Ovary (tissue), 9 donors: ENCODE measurements around the gene CEMP1. TPM values are rescaled to one million over a fixed set of nuclear protein-coding genes. Genes with fewer than 3 reads are reported as not detected.

Experiments used
- DNase-seq, 5 donors: peaks; one replicate each; pipeline ENCODE4 v3.0.0-alpha.2; 2019 to 2020
- H3K27ac ChIP-seq, 2 donors: fragments of 200-600 bp; one replicate each; pipeline versions ENCODE4 v1.5.1 to v1.8.0; 2019 to 2022
- H3K27me3 ChIP-seq: fragments of 200-600 bp; one replicate; pipeline ENCODE4 v1.8.0; 2022
- H3K36me3 ChIP-seq: fragments of 200-600 bp; sonication (generic); one replicate; pipeline ENCODE4 v1.5.1; 2019
- H3K4me1 ChIP-seq: one replicate; pipeline ENCODE4 v1.8.1; 2013; ENCODE audit warnings: mild to moderate bottlenecking, moderate library complexity; ENCODE audit not compliant: insufficient read depth
- H3K4me3 ChIP-seq: fragments of 200-600 bp; sonication (generic); one replicate; pipeline ENCODE4 v1.5.1; 2017
- H3K9me3 ChIP-seq, 2 donors: fragments of 200-600 bp in 1 of 2; sonication (generic) in 1 of 2; one replicate each; pipeline versions ENCODE4 v1.5.1 to v1.8.1; 2013 to 2019; ENCODE audit warnings: mild to moderate bottlenecking in 1 of 2, moderate library complexity in 1 of 2
- CTCF ChIP-seq, 3 donors: fragments of 450-650 bp in 2 of 3; fragments of 200-600 bp in 1 of 3; IDR thresholded peaks; one replicate each; pipeline versions ENCODE4 v1.5.1 to v1.8.0; 2016 to 2022; ENCODE audit warnings: antibody characterized with exemption in 3 of 3, mild to moderate bottlenecking in 1 of 3
- EP300 ChIP-seq: sonication (generic); formaldehyde crosslinking; IDR thresholded peaks from one replicate; pipeline ENCODE4 v1.6.1; 2017; ENCODE audit warnings: antibody characterized with exemption
- POLR2A ChIP-seq: fragments of 450-650 bp; IDR thresholded peaks from one replicate; pipeline ENCODE4 v1.6.1; 2017; ENCODE audit warnings: antibody characterized with exemption, mild to moderate bottlenecking, moderate library complexity
- WGBS, 3 donors: extraction: QIAGEN DNeasy Blood & Tissue Kit in 1 of 3; methylation state at CpG; one replicate each; pipeline versions ENCODE4 v1.1.5 to v1.1.7; 2013 to 2017; 5-methylcytosine and 5-hydroxymethylcytosine counted together
- intact Hi-C, 4 donors: fragments of 100-400 bp; cut with DNase I; formaldehyde crosslinking; loops; one replicate each; pipeline versions ENCODE4 v1.11.0 to v1.15.1; 2022 to 2023
- polyA plus RNA-seq, 2 donors: library from polyadenylated mRNA; stranded (reverse); fragments of 200-250 nt in 1 of 2; fragments of 350-450 nt in 1 of 2; fragmentation: Illumina TruSeq in 1 of 2; extraction: RNeasy Lipid Tissue Mini Kit (QIAGEN cat#74804) in 1 of 2; gene quantifications; one replicate each; pipeline ENCODE4 v1.2.3, GENCODE V29; 2013 to 2014
- total RNA-seq, 7 donors: library from RNA; depleted of rRNA in 2 of 7; stranded (reverse); fragments of >200 nt in 2 of 7; fragmentation: NEBNext Ultra II Directional in 3 of 7; extraction: Animal tissue kit (Norgen Biotek cat#: 25700) in 3 of 7; gene quantifications; one replicate each; pipeline versions ENCODE4 v1.1.0 to v1.2.4, GENCODE V29; 2016 to 2023
- donor health status: DM: no; HTN: no; CAD: no; lungs with moderate emphysema.
- donor health status: DM: no; HTN: no; CAD: no.
- donor health status: Bipolar disorder and iron deficiency.
- donor health status: DM: yes; HTN: yes; CAD: no.
- donor health status: DM: no; HTN: no; CAD: no.
- donor health status: DM: yes; HTN: yes; CAD: no.

The CEMP1 gene
- total and polyA plus RNA-seq, 9 donors = 0.33 to 1.0 (median 0.37) TPM; not detected in 4

GRCh38 chr16:2496223-2497115 lies 34.7 kb downstream of the CEMP1 start:
- WGBS, 3 donors = 92 to 94% (median 93%) methylated on average over 62 of the region's 62 CpGs
- Histone ChIP-seq H3K4me1 (no peaks in the 10 kb centered on the region), H3K9me3 (no peaks in the 10 kb centered on the region), H3K27me3 (no peaks in the 10 kb centered on the region), H3K27ac (no peak overlapping the region), H3K36me3 (no peaks in the 10 kb centered on the region), H3K4me3 (no peak overlapping the region)
- TF ChIP-seq EP300 (no peak), CTCF (IDR thresholded peaks at IDR 0.05) (no peak), POLR2A (no peak)
- no peak for DNase-seq
- intact Hi-C loops = no loop called here

- intact Hi-C loops = no loop called here
- H3K4me1 ChIP-seq = no peaks in the 10 kb centered on the region
- no peak overlapping the region for H3K27ac ChIP-seq
- 85 to 89% (median 86%) methylated on average over 5 of the region's 5 CpGs for WGBS, 3 donors
- no peak for TF ChIP-seq EP300
- TF ChIP-seq CTCF (IDR thresholded peaks at IDR 0.05) = no peak
- no peak for TF ChIP-seq POLR2A
- no peak overlapping the region for H3K4me3 ChIP-seq
- no peak for DNase-seq
- H3K27me3 ChIP-seq = no peaks in the 10 kb centered on the region
- no peaks in the 10 kb centered on the region for H3K36me3 ChIP-seq
- H3K9me3 ChIP-seq = no peaks in the 10 kb centered on the region
These were observed 36.2 kb downstream of the CEMP1 start for GRCh38 chr16:2495041-2495440.

- intact Hi-C loops = no loop called here
- 80 to 87% (median 81%) methylated on average over 5 of the region's 5 CpGs for WGBS, 3 donors
- no peak for DNase-seq
- Histone ChIP-seq H3K4me1 (no peaks in the 10 kb centered on the region), H3K27me3 (no peaks in the 10 kb centered on the region), H3K27ac (no peak overlapping the region), H3K4me3 (no peak overlapping the region), H3K9me3 (no peaks in the 10 kb centered on the region), H3K36me3 (no peaks in the 10 kb centered on the region)
- TF ChIP-seq EP300 (no peak), CTCF (IDR thresholded peaks at IDR 0.05) (no peak), POLR2A (no peak)
These were observed 36.6 kb downstream of the CEMP1 start for GRCh38 chr16:2494616-2495015.

GRCh38 chr16:2493605-2494004 lies 37.6 kb downstream of the CEMP1 start:
- no peak for DNase-seq
- TF ChIP-seq POLR2A (no peak), EP300 (no peak), CTCF (IDR thresholded peaks at IDR 0.05) (no peak)
- intact Hi-C loops = no loop called here
- Histone ChIP-seq H3K27me3 (no peaks in the 10 kb centered on the region), H3K9me3 (no peaks in the 10 kb centered on the region), H3K4me1 (no peaks in the 10 kb centered on the region), H3K36me3 (no peaks in the 10 kb centered on the region), H3K27ac (no peak overlapping the region), H3K4me3 (no peak overlapping the region)
- 80 to 84% (median 81%) methylated on average over 6 of the region's 6 CpGs for WGBS, 3 donors
